Panc1 (cell line): ENCODE measurements around the gene PRAC1. TPM values are rescaled to one million over a fixed set of nuclear protein-coding genes. Genes with fewer than 3 reads are reported as not detected.
A peak's percentile ranks its signal among the peaks of the same experiment; 100 is the strongest.

Source experiments
- ATAC-seq: fragments of 200-7000 bp; cut with Tn5 transposase; 2 replicates; pipeline ENCODE4 v1.9.1; 2020; ENCODE audit warnings: mild to moderate bottlenecking, moderate library complexity
- BruUV-seq: library from RNA; stranded (reverse); fragments of 400-500 nt; replicated peaks from 2 replicates; lab custom pipeline; 2021; lab: Mats Ljungman, UMichigan
- CTCF ChIA-PET: fragments of 300-600 bp; sonication (Branson Sonifier 250); formaldehyde crosslinking; loops from one replicate; lab custom pipeline; 2022; ENCODE audit warnings: antibody characterized with exemption; lab: Charles Lee
- POLR2A ChIA-PET: fragments of 300-600 bp; sonication (Branson Sonifier 250); formaldehyde crosslinking; loops from one replicate; lab custom pipeline; 2022; ENCODE audit warnings: antibody characterized with exemption; lab: Charles Lee
- DNase-seq: peaks from one replicate; pipeline ENCODE4 v3.0.0-alpha.2; 2010; ENCODE audit warnings: low read depth, low spot score
- H3K27ac ChIP-seq: 2 replicates; pipeline ENCODE4 v1.5.1; 2011; ENCODE audit warnings: mild to moderate bottlenecking, low read length, inconsistent platforms
- H3K27me3 ChIP-seq: fragments of 200-500 bp; sonication (Bioruptor generic); 2 replicates; pipeline ENCODE4 v1.6.0; 2014; ENCODE audit warnings: low read length, inconsistent platforms; ENCODE audit not compliant: control insufficient read depth, insufficient read depth
- H3K36me3 ChIP-seq: fragments of 200-500 bp; sonication (Bioruptor generic); 2 replicates; pipeline ENCODE4 v1.5.1; 2014; ENCODE audit warnings: inconsistent platforms, mild to moderate bottlenecking, low read length, moderate library complexity; ENCODE audit not compliant: control insufficient read depth, insufficient read depth
- H3K4me1 ChIP-seq: 2 replicates; pipeline ENCODE4 v1.5.1; 2011; ENCODE audit warnings: inconsistent platforms, mild to moderate bottlenecking, low read length, moderate library complexity; ENCODE audit not compliant: control insufficient read depth, insufficient read depth
- H3K4me3 ChIP-seq, 2 experiments: 2 replicates each; pipeline ENCODE4 v1.5.1; 2011 to 2012; ENCODE audit warnings: low read depth in 2 of 2, low read length in 2 of 2, mild to moderate bottlenecking in 2 of 2, inconsistent platforms in 1 of 2, moderate library complexity in 1 of 2
- H3K9me3 ChIP-seq: fragments of 200-500 bp; sonication (Bioruptor generic); 2 replicates; pipeline ENCODE4 v1.5.1; 2014; ENCODE audit warnings: low read depth, mild to moderate bottlenecking, inconsistent platforms, low read length, moderate library complexity; ENCODE audit not compliant: control insufficient read depth, insufficient read depth
- CTCF ChIP-seq: fragments of 450-650 bp; IDR thresholded peaks from 2 replicates; pipeline ENCODE4 v1.5.1; 2017; ENCODE audit warnings: mild to moderate bottlenecking
- POLR2AphosphoS5 ChIP-seq: IDR thresholded peaks from 2 replicates; pipeline ENCODE4 v1.6.1; 2012; ENCODE audit warnings: mild to moderate bottlenecking, low read depth, low read length, moderate library complexity
- REST ChIP-seq, 2 experiments: IDR thresholded peaks; 2 replicates each; pipeline ENCODE4 v1.6.1; 2011 to 2012; ENCODE audit warnings: low read depth in 2 of 2, control low read depth in 1 of 2, low read length in 1 of 2, mild to moderate bottlenecking in 1 of 2, moderate library complexity in 1 of 2; ENCODE audit not compliant: insufficient read depth in 1 of 2
- SIN3A ChIP-seq: IDR thresholded peaks from 2 replicates; pipeline ENCODE4 v1.6.1; 2012; ENCODE audit warnings: low read depth, mild to moderate bottlenecking, low read length, moderate library complexity, borderline replicate concordance; ENCODE audit not compliant: insufficient read depth
- TCF7L2 ChIP-seq: IDR thresholded peaks from 2 replicates; pipeline ENCODE4 v1.6.1; 2011; ENCODE audit warnings: mild to moderate bottlenecking, low read depth, low read length, inconsistent platforms
- in situ Hi-C: cut with HindIII; loops from 2 replicates; pipeline ENCODE4 v1.10.0; 2016; ENCODE audit warnings: low sequenced_read_pairs, low pct_unique_long_range_greater_than_20kb
- intact Hi-C: fragments of 100-400 bp; cut with micrococcal nuclease; formaldehyde crosslinking; loops from one replicate; pipeline ENCODE4 v1.10.0; 2022; ENCODE audit not compliant: unreplicated experiment
- total RNA-seq: library from RNA; stranded (reverse); gene quantifications from one replicate; pipeline ENCODE4 v1.2.1, GENCODE V29; 2021; ENCODE audit not compliant: unreplicated experiment

The PRAC1 gene
- total RNA-seq, 1 experiment from 2014 or later, result not detected

DNA sequence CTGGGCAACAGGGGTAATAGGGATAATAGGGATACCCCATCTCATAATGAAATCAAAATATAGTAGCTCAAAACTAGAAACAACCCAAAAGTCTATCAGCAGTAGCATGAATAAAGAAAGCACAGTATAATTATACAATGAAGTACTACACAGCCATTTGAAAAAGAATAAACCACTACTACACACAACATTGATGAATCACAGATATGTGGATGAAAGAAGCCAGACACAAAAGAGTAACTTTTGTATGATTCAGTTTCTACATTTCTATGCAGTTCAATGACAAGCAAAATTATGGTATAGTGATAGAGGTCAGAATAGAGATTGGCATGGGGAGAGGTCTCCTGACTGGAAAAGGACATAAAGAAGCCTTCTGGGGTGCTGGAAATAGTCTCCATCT lies 9.0 kb upstream of the PRAC1 start:
- ChIA-PET CTCF (interaction anchor here (0.9 kb wide), 2 partner anchors 8 to 153 kb away, joined by 3 to 4 read pairs; partner anchors contain the start of gene PRAC2), POLR2A (no interaction called here)
- no TSS peak for BruUV-seq
- DNase-seq (no peak), ATAC-seq (no peak)
- no peak overlapping the region for H3K4me3 ChIP-seq
- no peaks in the 10 kb centered on the region for H3K36me3 ChIP-seq
- TF ChIP-seq TCF7L2 (no peak), POLR2AphosphoS5 (no peak), SIN3A (no peak), REST (IDR thresholded peaks at IDR 0.05; ENCODE audit: insufficient read depth in 1 of 2, low read depth in 2 of 2, low read length in 1 of 2) (no peak)
- peaks cover 6% of the 10 kb centered on the region; the same call in 1 of the 2 replicates for H3K4me1 ChIP-seq
- H3K27me3 ChIP-seq, result no peaks in the 10 kb centered on the region; the same call in 1 of the 2 replicates
- no peaks in the 10 kb centered on the region for H3K9me3 ChIP-seq
- H3K27ac ChIP-seq, result no peak overlapping the region
- in situ Hi-C loops (loop anchor here (10.0 kb wide), 1 partner anchor 173 kb away; the partner anchor contains the start of gene UBE2Z), intact Hi-C loops (no loop called here)

DNA sequence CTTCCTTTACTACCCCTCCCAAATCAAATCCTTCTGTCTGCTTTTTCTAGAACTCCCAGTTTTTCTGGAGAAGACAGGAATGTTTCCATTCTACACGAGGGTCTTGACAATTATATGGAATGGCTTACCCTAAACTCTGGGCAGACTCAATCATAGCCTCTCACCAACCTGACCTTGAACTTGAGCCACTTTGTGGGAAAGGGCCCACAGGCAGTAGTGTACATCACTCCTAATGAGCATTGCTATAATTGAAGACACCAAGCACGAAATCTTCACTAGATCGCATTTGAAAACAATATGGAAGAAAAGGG lies 7.9 kb upstream of the PRAC1 start:
- CTCF ChIA-PET, result interaction anchor here (2.1 to 3.6 kb wide), 2 partner anchors 61 to 149 kb away, joined by 12 to 24 read pairs; no protein-coding TSS in a partner anchor
- H3K9me3 ChIP-seq, result no peaks in the 10 kb centered on the region
- DNase-seq, result no peak
- in situ Hi-C loops, result loop anchor here (10.0 kb wide), 1 partner anchor 175 kb away; the partner anchor contains the start of gene UBE2Z
- H3K4me1 ChIP-seq, result peaks cover 6% of the 10 kb centered on the region; the same call in 1 of the 2 replicates
- no peak overlapping the region for H3K4me3 ChIP-seq
- no peaks in the 10 kb centered on the region for H3K36me3 ChIP-seq
- intact Hi-C loops, result no loop called here
- no peak for ATAC-seq
- BruUV-seq, result no TSS peak
- H3K27me3 ChIP-seq, result no peaks in the 10 kb centered on the region; the same call in 1 of the 2 replicates
- no peak overlapping the region for H3K27ac ChIP-seq
- TF ChIP-seq SIN3A, result no peak
- POLR2A ChIA-PET, result no interaction called here

DNA sequence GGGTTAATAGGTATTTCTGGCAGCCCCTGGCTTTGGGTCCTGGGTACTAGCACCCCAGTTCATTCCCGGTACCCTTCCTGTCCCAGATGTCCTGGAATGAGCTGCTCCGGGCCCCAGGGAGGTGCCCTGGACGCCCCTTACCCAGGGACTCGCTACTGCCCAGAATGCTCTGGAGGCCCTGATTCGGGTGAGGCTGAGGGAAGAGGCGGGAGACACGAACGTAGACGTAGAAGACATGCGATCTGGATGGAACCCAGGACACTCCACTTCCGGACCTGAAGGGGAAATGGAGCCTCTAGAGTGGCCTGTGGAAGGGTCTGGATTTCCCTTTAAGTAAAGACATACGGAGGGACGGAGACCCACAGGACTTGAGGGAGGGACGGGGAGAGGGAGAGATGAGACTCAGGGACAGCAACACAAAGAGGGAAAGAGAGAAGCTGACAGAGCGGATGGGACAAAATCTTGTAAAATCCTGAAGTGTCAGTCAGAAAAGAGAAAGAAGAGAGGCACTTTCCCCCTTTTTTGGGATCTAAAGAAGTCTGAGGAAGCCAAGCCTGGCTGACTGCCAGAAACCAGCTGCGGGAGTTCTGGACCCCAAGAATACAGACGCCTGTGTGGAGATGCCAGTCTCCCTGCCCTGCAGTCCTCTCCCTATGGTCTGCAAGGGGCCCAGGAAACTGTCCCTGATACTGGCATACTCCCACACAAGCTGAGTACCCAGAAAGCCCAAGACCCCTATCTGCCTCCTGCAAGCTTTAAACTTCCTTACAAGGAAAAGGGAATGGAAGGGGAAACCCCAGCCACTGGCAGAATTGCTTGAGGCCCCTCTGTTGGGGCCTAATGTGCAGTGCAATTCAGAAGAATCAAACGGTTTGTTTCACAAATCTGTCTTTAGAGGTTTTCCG lies 7.3 kb upstream of the PRAC1 start:
- DNase-seq (no peak), ATAC-seq (no peak)
- no peaks in the 10 kb centered on the region for H3K9me3 ChIP-seq
- H3K27ac ChIP-seq, result peak overlapping the region; percentile 25
- no TSS peak for BruUV-seq
- intact Hi-C loops, result no loop called here
- POLR2A ChIA-PET, result interaction anchor here (0.5 kb wide), 1 partner anchor 267 kb away, joined by 5 read pairs; no protein-coding TSS in a partner anchor
- CTCF ChIA-PET, result interaction anchor here (1.5 to 3.6 kb wide), 3 partner anchors 61 to 149 kb away, joined by 4 to 24 read pairs (median 12); no protein-coding TSS in a partner anchor
- TF ChIP-seq POLR2AphosphoS5 (no peak), SIN3A (no peak), CTCF (no peak), TCF7L2 (no peak), REST (IDR thresholded peaks at IDR 0.05; ENCODE audit: insufficient read depth in 1 of 2, low read depth in 2 of 2, low read length in 1 of 2) (no peak)
- no peaks in the 10 kb centered on the region for H3K27me3 ChIP-seq
- peaks cover 6% of the 10 kb centered on the region; the same call in 1 of the 2 replicates for H3K4me1 ChIP-seq
- H3K36me3 ChIP-seq, result no peaks in the 10 kb centered on the region
- in situ Hi-C loops, result loop anchor here (10.0 kb wide), 1 partner anchor 175 kb away; the partner anchor contains the start of gene UBE2Z
- peak overlapping the region; percentile 58 to 90 for H3K4me3 ChIP-seq
